Osteoblast (primary cell): ENCODE measurements around the gene PLXNA4. TPM values are rescaled to one million over a fixed set of nuclear protein-coding genes. Genes with fewer than 3 reads are reported as not detected.

Experiments used
- DNase-seq: peaks from one replicate; pipeline ENCODE4 v3.0.0; 2011; ENCODE audit warnings: low spot score, mixed read lengths; ENCODE audit not compliant: insufficient read length; ENCODE audit errors: missing footprints
- H2AFZ ChIP-seq: 2 replicates; pipeline ENCODE4 v1.6.0; 2011; ENCODE audit warnings: mild to moderate bottlenecking, low read length
- H3K27ac ChIP-seq: 2 replicates; pipeline ENCODE4 v1.5.1; 2011; ENCODE audit warnings: mild to moderate bottlenecking, low read depth, low read length, moderate library complexity
- H3K27me3 ChIP-seq: 2 replicates; pipeline ENCODE4 v1.6.0; 2012; ENCODE audit warnings: mild to moderate bottlenecking, control low read depth, inconsistent platforms, low read length, moderate library complexity; ENCODE audit not compliant: insufficient read depth
- H3K36me3 ChIP-seq: 2 replicates; pipeline ENCODE4 v1.5.1; 2011; ENCODE audit warnings: mild to moderate bottlenecking, low read length, control low read depth, moderate library complexity; ENCODE audit not compliant: insufficient read depth
- H3K4me1 ChIP-seq: 2 replicates; pipeline ENCODE4 v1.5.1; 2011; ENCODE audit warnings: mild to moderate bottlenecking, low read length, control low read depth, moderate library complexity; ENCODE audit not compliant: insufficient read depth
- H3K4me2 ChIP-seq: 2 replicates; pipeline ENCODE4 v1.6.0; 2011; ENCODE audit warnings: mild to moderate bottlenecking, low read length; ENCODE audit not compliant: insufficient read depth
- H3K4me3 ChIP-seq: fragments of 200-600 bp; sonication (generic); 3 replicates; pipeline ENCODE4 v1.5.1; 2012; ENCODE audit warnings: mild to moderate bottlenecking, low read length, inconsistent platforms; ENCODE audit not compliant: insufficient read depth
- H3K79me2 ChIP-seq: 2 replicates; pipeline ENCODE4 v1.6.0; 2012; ENCODE audit warnings: mild to moderate bottlenecking, low read length, control low read depth, inconsistent platforms; ENCODE audit not compliant: insufficient read depth
- H3K9me3 ChIP-seq: 2 replicates; pipeline ENCODE4 v1.5.1; 2011; ENCODE audit warnings: low read depth, low read length, control low read depth
- H4K20me1 ChIP-seq: 2 replicates; pipeline ENCODE4 v1.6.0; 2012; ENCODE audit warnings: mild to moderate bottlenecking, low read length, control low read depth; ENCODE audit not compliant: insufficient read depth
- CTCF ChIP-seq: IDR thresholded peaks from 2 replicates; pipeline ENCODE4 v1.5.1; 2011; ENCODE audit warnings: mild to moderate bottlenecking, low read depth, low read length, moderate library complexity; ENCODE audit errors: extremely low read depth
- total RNA-seq: library from RNA; depleted of rRNA; stranded (reverse); fragments of >200 nt; gene quantifications from 2 replicates; pipeline ENCODE4 v1.2.3, GENCODE V29; 2012

Gene PLXNA4
- total RNA-seq, 1 donor, result 4.3 TPM

GRCh38 chr7:132440151-132440550, 136.1 kb downstream of the PLXNA4 start:
- H3K27ac ChIP-seq, result no peak overlapping the region
- no peak for TF ChIP-seq CTCF
- no peak overlapping the region for H3K4me2 ChIP-seq
- H2AFZ ChIP-seq, result no peak overlapping the region
- H3K27me3 ChIP-seq, result no peaks in the 10 kb centered on the region
- H3K4me1 ChIP-seq, result no peaks in the 10 kb centered on the region
- H3K4me3 ChIP-seq, result no peak overlapping the region
- no peaks in the 10 kb centered on the region for H3K79me2 ChIP-seq
- no peaks in the 10 kb centered on the region for H3K9me3 ChIP-seq
- no peaks in the 10 kb centered on the region for H4K20me1 ChIP-seq
- DNase-seq, result no peak
- H3K36me3 ChIP-seq, result no peaks in the 10 kb centered on the region

- Histone ChIP-seq H3K9me3 (no peaks in the 10 kb centered on the region), H3K79me2 (no peaks in the 10 kb centered on the region), H2AFZ (no peak overlapping the region), H3K36me3 (no peaks in the 10 kb centered on the region), H3K27me3 (no peaks in the 10 kb centered on the region), H4K20me1 (no peaks in the 10 kb centered on the region), H3K27ac (no peak overlapping the region), H3K4me3 (no peak overlapping the region), H3K4me2 (no peak overlapping the region), H3K4me1 (no peaks in the 10 kb centered on the region)
- no peak for DNase-seq
- TF ChIP-seq CTCF, result no peak
Observed at GRCh38 chr7:132438926-132439325, 137.3 kb downstream of the PLXNA4 start.

DNA sequence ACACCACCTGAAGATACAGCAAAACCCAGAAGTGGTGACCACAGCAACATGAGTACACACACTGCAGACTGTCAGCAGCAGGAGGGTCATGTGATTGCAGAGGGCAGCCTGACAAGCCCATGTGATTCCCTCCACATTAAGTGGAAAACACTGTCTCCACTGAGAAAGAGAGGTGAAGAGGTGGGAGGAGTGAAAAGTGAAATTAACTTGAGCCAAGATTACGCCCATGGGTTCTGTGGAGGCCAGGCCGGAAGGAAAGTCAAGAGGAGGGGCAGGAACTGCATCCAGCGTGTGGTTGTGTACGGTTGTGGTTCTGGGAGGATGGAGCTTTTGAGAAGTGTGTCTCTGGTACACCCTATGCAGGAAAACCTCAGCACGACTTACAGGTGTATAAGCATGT, 138.5 kb downstream of the PLXNA4 start:
- no peak for TF ChIP-seq CTCF
- Histone ChIP-seq H3K9me3 (no peaks in the 10 kb centered on the region), H2AFZ (no peak overlapping the region)

DNA sequence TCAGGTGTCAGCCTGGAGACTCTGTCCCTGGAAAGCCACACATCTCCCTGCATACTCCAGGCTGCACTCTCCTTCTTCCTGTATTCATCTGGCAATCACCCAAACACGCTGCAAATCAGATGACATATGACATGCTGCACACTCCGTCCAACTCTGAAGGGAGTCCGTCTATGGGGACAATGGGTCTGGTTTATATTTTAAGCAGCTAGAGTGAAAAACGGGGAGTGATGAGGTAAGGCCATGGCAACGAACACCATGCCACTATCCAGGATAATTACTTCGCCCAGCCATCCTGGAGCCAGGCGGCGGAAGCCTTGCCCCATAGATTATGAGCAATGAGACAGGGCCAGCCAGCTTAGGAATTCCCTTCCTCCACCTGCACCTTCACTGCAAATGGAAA, 140.1 kb downstream of the PLXNA4 start:
- TF ChIP-seq CTCF, result no peak
- no peak overlapping the region for H2AFZ ChIP-seq
- H3K9me3 ChIP-seq, result no peaks in the 10 kb centered on the region

More for the DNA sequence above, 138.5 kb downstream of the PLXNA4 start:
- Histone ChIP-seq H3K79me2 (no peaks in the 10 kb centered on the region), H3K27me3 (no peaks in the 10 kb centered on the region), H3K36me3 (no peaks in the 10 kb centered on the region), H4K20me1 (no peaks in the 10 kb centered on the region), H3K4me1 (no peaks in the 10 kb centered on the region), H3K4me2 (no peak overlapping the region), H3K4me3 (no peak overlapping the region), H3K27ac (no peak overlapping the region)
- no peak for DNase-seq

More for the DNA sequence above, 140.1 kb downstream of the PLXNA4 start:
- no peak for DNase-seq
- no peak overlapping the region for H3K27ac ChIP-seq
- H4K20me1 ChIP-seq, result no peaks in the 10 kb centered on the region
- H3K79me2 ChIP-seq, result no peaks in the 10 kb centered on the region
- no peaks in the 10 kb centered on the region for H3K36me3 ChIP-seq
- no peak overlapping the region for H3K4me2 ChIP-seq
- H3K4me1 ChIP-seq, result peaks cover 7% of the 10 kb centered on the region
- no peaks in the 10 kb centered on the region for H3K27me3 ChIP-seq
- no peak overlapping the region for H3K4me3 ChIP-seq
